Hematopoietic multipotent progenitor cell (in vitro differentiated cells): Measurements from ENCODE around the gene TSPAN31. TPM values are rescaled to one million over a fixed set of nuclear protein-coding genes. Genes with fewer than 3 reads are reported as not detected.
A peak's percentile ranks its signal among the peaks of the same experiment; 100 is the strongest.
"Not testable (repeated sequence)": the region's sequence is repeated elsewhere in the genome, so short reads cannot be mapped to it uniquely, and the experiment has no call there.

ENCODE experiments used
- DNase-seq, 3 donors: peaks; one replicate each; pipeline ENCODE4 v3.0.0-alpha.2; 2011 to 2015; ENCODE audit warnings: low read depth in 2 of 3, low spot score in 2 of 3
- total RNA-seq: library from RNA; depleted of rRNA; stranded (reverse); fragments of >200 nt; gene quantifications from one replicate; pipeline ENCODE4 v1.2.3, GENCODE V29; 2012

TSPAN31 gene
- total RNA-seq, 1 donor: 41.7 TPM

DNA sequence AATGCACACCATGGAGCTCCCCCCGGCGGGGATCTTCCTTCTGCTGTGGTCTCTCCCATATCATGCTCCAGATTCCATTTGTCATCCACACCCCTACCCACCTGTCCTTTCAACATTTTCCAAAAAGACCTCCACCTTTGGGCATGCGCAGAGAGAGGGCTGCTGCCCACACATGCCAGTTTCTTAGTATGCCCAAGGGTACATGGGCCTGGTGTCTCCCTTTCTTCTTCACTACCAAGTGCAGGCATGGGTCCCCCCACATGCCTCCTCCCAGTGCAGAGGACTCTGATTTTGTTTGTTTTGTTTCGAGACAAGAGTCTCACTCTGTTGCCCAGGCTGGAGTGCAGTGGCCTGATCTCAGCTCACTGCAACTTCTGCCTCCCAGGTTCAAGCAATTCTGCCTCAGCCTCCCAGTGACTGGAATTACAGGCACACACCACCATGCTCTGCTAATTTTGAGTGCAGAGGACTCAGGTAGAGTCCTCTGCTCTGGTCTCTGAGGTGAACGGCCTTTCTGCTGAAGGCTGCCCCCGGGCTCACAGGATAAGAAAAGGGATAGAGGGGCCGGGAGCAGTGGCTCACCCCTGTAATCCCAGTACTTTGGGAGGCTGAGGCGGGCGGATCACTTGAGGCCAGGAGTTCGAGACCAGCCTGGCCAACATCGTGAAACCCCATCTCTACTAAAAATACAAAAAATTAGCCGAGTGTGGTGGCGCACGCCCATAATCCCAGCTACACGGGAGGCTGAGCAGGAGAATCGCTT is 22.8 kb upstream of the TSPAN31 start:
- not testable (repeated sequence) for DNase-seq

DNA sequence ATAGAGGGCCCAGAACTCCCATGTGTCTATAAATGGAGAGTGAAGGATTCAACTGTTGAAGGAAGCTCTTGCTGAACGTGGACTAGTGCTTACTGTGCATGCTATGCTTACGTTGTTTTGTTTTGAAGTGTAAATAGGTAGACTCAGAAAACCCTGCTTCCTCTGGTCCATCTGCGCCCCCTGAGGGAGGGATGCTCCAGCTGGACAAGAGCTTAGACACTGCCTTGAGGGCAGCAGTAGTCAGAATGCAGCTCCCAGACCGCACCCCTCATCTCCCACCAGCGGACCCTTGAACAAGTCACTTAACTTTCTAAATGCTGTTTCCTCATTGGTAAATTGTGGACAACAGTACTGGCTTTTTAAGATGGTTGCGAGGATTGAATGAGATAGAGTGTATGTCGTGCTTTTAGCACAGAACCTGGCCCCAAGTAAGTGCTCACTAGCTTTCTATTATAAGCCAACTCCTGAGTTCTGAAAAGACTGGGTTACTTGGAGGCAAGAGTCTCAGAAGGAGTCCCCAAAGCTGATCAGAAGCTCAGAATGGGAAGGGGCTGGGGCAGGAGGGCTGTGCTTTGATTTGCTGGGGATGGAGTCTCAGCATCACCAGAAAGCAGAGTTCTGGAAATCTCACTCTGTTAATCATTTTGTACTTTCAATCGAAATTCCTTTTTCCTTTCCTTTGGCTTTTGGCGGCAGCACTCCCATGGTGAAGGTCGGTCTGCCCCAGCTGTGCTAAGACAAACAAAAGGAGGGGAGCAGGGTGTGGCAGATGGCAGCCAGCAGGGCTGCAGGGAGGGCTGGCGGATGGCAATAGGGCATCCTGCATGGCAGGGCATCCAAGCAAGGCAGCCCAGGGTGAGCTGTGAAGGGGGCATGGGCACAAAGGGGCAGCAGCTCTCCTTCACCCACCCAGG is 21.9 kb upstream of the TSPAN31 start:
- no peak for DNase-seq

- no peak for DNase-seq
Measured at GRCh38 chr12:57723630-57723962, 21.2 kb upstream of the TSPAN31 start.

DNA sequence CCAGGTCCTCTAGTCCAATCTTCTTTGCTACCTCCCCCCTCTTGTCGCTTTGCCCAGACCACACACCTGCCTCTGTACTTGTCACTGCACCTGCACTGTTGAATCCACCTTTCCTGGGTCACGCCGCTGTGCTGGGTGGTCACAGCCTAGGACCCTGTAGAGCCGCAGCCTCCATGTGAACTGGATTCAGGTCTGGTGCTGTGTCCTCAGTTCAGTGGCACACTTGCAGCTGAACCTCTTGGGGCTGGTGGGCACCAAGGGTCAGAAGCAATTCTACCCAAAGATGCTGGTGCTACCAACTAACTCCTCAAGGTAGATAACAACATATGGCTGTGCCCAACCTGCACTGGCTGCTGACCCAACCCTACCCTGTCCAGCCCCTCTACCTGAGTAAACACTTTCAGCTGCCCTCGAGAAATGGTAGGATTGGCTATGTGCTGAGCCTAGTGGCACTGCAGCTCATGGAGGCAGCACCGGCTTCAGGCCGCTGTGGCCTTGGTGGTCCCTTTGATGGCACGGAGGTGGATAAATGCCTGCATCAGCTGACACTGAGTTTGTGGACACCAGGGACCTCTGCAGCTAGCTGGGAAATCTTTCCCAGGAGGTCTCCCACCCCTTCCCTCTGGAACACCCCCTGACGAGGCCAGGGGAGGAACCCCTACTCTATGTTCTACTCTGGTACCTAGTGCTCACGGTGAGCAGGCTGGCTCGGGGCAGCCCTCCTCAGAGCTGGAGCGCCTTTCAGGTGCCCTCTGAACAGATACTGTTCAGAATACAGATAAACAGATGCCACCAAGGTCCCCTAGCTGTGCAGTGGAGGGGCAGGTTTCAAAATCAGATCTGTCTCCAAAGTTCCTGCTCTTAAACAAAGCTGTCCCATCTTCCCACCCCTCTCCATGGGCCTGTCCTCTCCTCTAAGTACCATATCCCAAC is 20.6 kb upstream of the TSPAN31 start:
- DNase-seq: no peak

GRCh38 chr12:57724936-57725740 is 19.7 kb upstream of the TSPAN31 start:
- no peak for DNase-seq

- DNase-seq: no peak
Measured at GRCh38 chr12:57725851-57726150, 19.0 kb upstream of the TSPAN31 start.

- DNase-seq: peak in 2 of 3 donors; percentile 30 to 52
Measured at GRCh38 chr12:57726151-57726883, 18.5 kb upstream of the TSPAN31 start.

DNA sequence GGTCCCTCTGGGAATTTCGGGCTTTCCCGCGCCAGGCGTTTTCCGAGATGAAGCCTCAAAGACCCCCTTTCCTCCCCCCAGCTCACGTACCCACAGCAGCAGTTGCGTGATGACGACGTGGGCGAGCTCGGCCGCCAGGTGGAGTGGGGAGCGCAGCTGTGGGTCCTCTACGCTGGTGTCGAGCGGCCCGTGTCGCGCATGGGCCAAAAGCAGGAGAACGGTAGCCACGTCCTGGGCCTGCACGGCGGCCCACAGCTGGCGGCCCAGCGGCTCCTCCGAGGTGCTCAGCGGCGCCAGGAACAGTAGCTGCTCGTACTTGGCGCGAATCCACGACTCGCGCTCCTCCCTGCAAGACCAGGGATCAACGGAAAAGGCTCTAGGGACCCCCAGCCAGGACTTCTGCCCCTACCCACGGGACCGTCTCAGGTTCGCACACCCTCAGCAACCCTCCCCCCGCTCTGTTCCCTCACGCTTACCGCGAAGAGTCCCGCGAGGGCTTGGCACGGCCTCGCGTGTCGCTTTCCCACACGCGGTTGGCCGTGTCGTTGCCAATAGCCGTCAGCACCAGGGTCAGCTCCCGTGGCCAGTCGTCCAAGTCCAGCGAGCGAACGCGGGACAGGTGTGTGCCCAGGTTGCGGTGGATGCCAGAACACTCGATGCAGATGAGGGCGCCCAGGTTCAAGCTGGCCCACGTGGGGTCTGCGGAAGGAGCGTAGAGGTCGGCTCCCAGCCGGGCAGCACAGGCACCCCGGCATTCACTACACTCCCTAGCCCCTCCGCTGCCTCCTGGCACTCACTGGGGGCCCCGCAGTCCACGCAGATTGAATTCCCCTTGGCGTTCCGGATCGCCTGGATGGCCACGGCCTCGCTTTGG is 17.7 kb upstream of the TSPAN31 start:
- DNase-seq: no peak

DNA sequence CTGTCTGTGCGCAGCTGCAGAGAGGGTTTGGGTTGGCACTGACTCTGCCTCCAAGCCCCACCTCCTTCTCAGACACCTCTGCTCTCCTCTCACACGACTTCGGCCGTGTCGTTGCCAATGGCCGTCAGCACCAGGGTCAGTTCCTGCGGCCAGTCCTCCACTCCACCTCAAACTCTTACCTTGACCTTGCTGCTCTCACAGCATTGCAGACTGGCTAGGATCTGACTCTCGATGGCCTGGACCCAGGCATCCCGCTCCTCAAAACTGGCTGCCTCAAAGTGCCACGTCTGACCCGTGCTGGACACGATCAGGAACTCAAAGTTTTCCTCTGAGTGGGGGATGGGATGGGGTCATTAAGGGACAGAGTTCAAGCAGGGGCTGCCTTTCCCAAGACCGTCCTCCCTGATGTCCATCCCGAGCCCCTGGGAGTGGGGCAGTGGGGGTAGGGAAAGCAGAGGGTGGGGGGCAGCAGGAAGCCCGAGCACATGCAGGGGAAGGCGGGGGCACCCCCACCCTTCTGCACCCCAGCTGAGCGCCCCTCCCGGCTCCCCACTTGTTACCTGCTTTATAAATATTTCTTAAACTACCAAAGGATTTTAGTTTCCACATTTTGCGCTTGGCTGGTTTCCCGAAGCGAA is 17.0 kb upstream of the TSPAN31 start:
- DNase-seq: no peak

- DNase-seq: no peak
Measured at GRCh38 chr12:57729321-57729844, 15.5 kb upstream of the TSPAN31 start.

DNA sequence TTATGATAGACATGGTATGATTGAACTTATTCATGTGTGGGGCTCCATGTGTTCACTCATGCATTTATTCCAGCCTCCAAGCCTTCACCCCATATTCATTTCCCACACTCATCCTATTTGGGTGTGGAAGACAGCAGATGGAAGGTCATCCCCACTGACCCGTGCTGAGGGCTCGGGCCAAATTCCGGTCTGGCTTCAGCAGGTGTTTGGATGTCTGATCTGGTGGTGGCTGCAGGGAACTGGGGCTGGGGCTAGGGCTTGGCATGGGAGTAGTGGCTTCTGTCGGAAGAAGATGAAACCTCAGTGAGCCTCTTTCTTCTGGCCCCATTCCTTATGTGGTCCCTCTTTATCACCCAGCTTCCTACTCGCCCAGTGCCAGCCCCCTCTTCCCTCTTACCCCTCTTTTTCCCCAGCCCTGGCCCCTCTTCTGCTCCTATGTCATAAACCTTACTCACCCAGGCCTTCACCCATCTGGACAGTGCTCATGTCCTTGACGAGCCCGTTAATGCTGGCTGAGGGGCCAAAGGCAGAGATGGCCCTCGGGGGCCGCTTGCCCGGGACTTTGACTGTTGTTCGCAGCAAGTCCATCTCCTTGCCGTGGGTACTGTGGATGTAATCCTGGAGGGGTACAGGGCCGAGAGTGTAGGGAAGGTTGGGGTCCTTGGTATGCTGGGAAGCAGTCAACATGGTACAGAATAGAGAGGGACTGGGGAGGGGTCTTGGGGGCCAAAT is 14.3 kb upstream of the TSPAN31 start:
- no peak for DNase-seq

GRCh38 chr12:57731411-57732080 is 13.3 kb upstream of the TSPAN31 start:
- no peak for DNase-seq

GRCh38 chr12:57732270-57732669 is 12.6 kb upstream of the TSPAN31 start:
- DNase-seq: no peak

DNA sequence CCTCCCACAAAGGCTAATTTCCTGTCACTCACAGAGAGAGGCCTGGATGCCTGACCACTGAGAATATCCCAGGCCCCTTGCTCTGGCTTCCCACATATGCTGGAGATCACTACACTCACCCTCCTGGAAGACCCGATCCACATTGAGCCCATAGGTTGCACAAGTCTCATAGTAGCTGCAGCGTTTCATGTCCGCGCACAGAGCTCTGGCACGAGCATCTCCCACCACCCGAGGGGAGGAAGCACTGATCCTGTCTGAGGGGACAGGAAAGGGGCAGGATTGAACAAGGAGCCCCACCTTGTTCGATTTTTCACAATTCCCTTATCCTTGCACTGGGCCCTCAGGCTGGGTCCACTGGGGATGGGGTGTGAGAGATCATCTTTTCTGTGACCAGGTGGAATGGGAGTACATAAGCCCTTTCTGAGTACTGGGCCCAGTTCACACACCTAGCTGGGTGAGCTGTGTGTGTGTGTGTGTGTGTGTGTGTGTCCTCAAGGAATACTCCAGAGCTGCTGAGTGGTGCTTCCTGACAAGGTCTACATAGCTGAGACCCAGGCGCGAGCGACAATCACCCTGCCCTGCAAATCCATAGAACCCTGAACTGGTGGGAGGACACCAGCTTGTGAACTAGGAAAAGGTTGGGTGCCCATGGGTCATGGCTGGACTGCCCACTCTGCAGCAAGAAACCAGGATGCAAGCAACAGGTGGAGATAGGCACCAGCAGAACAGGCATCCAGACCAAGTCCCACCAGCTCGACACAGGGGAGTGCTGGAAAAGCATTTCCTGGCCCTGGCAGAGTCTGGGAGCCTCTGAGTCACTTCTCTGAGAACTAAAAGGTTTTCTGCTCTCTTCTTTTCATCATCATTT is 11.9 kb upstream of the TSPAN31 start:
- no peak for DNase-seq

- no peak for DNase-seq
Measured at GRCh38 chr12:57733928-57734327, 10.9 kb upstream of the TSPAN31 start.

DNA sequence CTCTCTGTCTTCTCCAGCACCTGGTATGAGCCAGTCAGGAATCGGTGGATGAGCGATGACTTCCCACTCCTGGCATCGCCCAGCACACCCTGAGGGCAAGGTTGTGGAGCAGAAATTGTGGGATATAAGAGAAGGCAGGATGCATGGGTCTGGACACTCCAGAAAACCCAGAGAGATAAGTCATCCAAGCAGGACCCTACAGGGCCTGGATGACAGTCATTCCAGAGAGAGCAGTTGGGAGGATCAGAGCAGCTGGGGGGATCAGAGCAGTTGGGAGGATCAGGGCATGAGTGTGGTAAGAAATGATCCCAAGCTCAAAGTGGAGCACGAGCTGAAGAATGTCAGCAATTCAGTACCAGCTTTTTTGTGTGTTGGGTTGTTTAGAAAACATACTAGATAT is 10.2 kb upstream of the TSPAN31 start:
- DNase-seq: no peak
